SJCRH30 (cell line): ENCODE results near the gene ARID3B. TPM values are rescaled to one million over a fixed set of nuclear protein-coding genes. Genes with fewer than 3 reads are reported as not detected.
"Not testable (repeated sequence)": the region's sequence is repeated elsewhere in the genome, so short reads cannot be mapped to it uniquely, and the experiment has no call there.

Source experiments
- DNase-seq, 2 experiments: peaks; one replicate each; pipeline ENCODE4 v3.0.0-alpha.2; 2015 to 2020
- H3K27ac ChIP-seq: fragments of 250-450 bp; sonication (Bioruptor Pico); 2 replicates; pipeline ENCODE4 v1.5.1; 2020; ENCODE audit warnings: mild to moderate bottlenecking, moderate library complexity
- H3K27me3 ChIP-seq: fragments of 250-450 bp; sonication (Bioruptor Pico); 2 replicates; pipeline ENCODE4 v1.5.1; 2020; ENCODE audit warnings: mild to moderate bottlenecking, moderate library complexity
- H3K36me3 ChIP-seq: fragments of 250-450 bp; sonication (Bioruptor Pico); 2 replicates; pipeline ENCODE4 v1.5.1; 2020; ENCODE audit warnings: mild to moderate bottlenecking, moderate library complexity
- H3K4me1 ChIP-seq: fragments of 250-450 bp; sonication (Bioruptor Pico); 2 replicates; pipeline ENCODE4 v1.5.1; 2020; ENCODE audit warnings: mild to moderate bottlenecking, moderate library complexity
- H3K4me3 ChIP-seq: fragments of 250-450 bp; sonication (Bioruptor Pico); 2 replicates; pipeline ENCODE4 v1.5.1; 2020; ENCODE audit warnings: mild to moderate bottlenecking, moderate library complexity
- H3K9me3 ChIP-seq: fragments of 250-450 bp; sonication (Bioruptor Pico); replicated peaks from 2 replicates; pipeline ENCODE4 v1.5.1; 2020; ENCODE audit warnings: mild to moderate bottlenecking, moderate library complexity
- total RNA-seq: library from RNA; depleted of rRNA; stranded (reverse); fragments of >200 nt; shearing (Covaris generic); gene quantifications from 2 replicates; pipeline ENCODE4 v1.2.3, GENCODE V29; 2014; rRNA removed

ARID3B gene
- 14.7 and 16.0 TPM in 2 replicates for total RNA-seq

GRCh38 chr15:74540761-74541493 lies at the start of gene ARID3B:
Gene ARID3B, plus strand, starts transcription at chr15:74541220. Its CDS starts 2,717 bp downstream, at chr15:74543937.
- Histone ChIP-seq H3K27me3 (no peaks in the 10 kb centered on the region), H3K4me1 (peaks cover 14% of the 10 kb centered on the region), H3K27ac (peak within 1 kb of the TSS; percentile 73), H3K36me3 (no peaks in the 10 kb centered on the region), H3K4me3 (peak within 1 kb of the TSS; percentile 95), H3K9me3 (no peaks in the 10 kb centered on the region)
- DNase-seq = peak; percentile 99

- Histone ChIP-seq H3K27ac (no peak overlapping the region), H3K9me3 (no peaks in the 10 kb centered on the region), H3K36me3 (peaks cover 4% of the 10 kb centered on the region), H3K4me3 (no peak overlapping the region), H3K27me3 (no peaks in the 10 kb centered on the region), H3K4me1 (peaks cover 11% of the 10 kb centered on the region)
- no peak for DNase-seq
Measured at GRCh38 chr15:74496648-74497047, 44.4 kb upstream of the ARID3B start.

- H3K36me3 ChIP-seq = peaks cover 4% of the 10 kb centered on the region; the same call in 1 of the 2 replicates
- H3K4me3 ChIP-seq = no peak overlapping the region
- no peaks in the 10 kb centered on the region for H3K27me3 ChIP-seq
- H3K9me3 ChIP-seq = no peaks in the 10 kb centered on the region
- H3K27ac ChIP-seq = peak overlapping the region; percentile 25
- H3K4me1 ChIP-seq = peaks cover 11% of the 10 kb centered on the region
- peak; percentile 54 to 74 for DNase-seq
Measured at GRCh38 chr15:74497584-74497983, 43.4 kb upstream of the ARID3B start.

GRCh38 chr15:74499366-74499765 lies 41.7 kb upstream of the ARID3B start:
- no peak for DNase-seq
- Histone ChIP-seq H3K27me3 (no peaks in the 10 kb centered on the region), H3K9me3 (no peaks in the 10 kb centered on the region), H3K27ac (no peak overlapping the region), H3K4me3 (no peak overlapping the region), H3K36me3 (peaks cover 10% of the 10 kb centered on the region), H3K4me1 (peaks cover 11% of the 10 kb centered on the region)

- H3K27ac ChIP-seq = no peak overlapping the region
- DNase-seq = no peak
- H3K27me3 ChIP-seq = no peaks in the 10 kb centered on the region
- H3K36me3 ChIP-seq = peaks cover 8% of the 10 kb centered on the region
- H3K9me3 ChIP-seq = no peaks in the 10 kb centered on the region
- H3K4me1 ChIP-seq = peaks cover 11% of the 10 kb centered on the region
- H3K4me3 ChIP-seq = no peak overlapping the region
Measured at GRCh38 chr15:74500401-74500800, 40.6 kb upstream of the ARID3B start.

- Histone ChIP-seq H3K4me1 (peaks cover 6% of the 10 kb centered on the region), H3K9me3 (no peaks in the 10 kb centered on the region), H3K27me3 (no peaks in the 10 kb centered on the region), H3K36me3 (peaks cover 8% of the 10 kb centered on the region), H3K27ac (no peak overlapping the region), H3K4me3 (no peak overlapping the region)
- DNase-seq = no peak
Measured at GRCh38 chr15:74502301-74502700, 38.7 kb upstream of the ARID3B start.

GRCh38 chr15:74504418-74504817 lies 36.6 kb upstream of the ARID3B start:
- DNase-seq = no peak

GRCh38 chr15:74504836-74505235 lies 36.2 kb upstream of the ARID3B start:
- H3K4me3 ChIP-seq = no peak overlapping the region
- H3K9me3 ChIP-seq = no peaks in the 10 kb centered on the region
- peaks cover 8% of the 10 kb centered on the region for H3K36me3 ChIP-seq
- DNase-seq = no peak
- no peaks in the 10 kb centered on the region for H3K4me1 ChIP-seq
- no peak overlapping the region for H3K27ac ChIP-seq
- H3K27me3 ChIP-seq = no peaks in the 10 kb centered on the region

More at GRCh38 chr15:74504418-74504817, 36.6 kb upstream of the ARID3B start:
- Histone ChIP-seq H3K36me3 (peaks cover 8% of the 10 kb centered on the region), H3K9me3 (no peaks in the 10 kb centered on the region), H3K27ac (no peak overlapping the region), H3K4me3 (no peak overlapping the region), H3K27me3 (no peaks in the 10 kb centered on the region), H3K4me1 (no peaks in the 10 kb centered on the region)

- H3K27ac ChIP-seq = no peak overlapping the region
- no peaks in the 10 kb centered on the region for H3K9me3 ChIP-seq
- no peak for DNase-seq
Measured at GRCh38 chr15:74505837-74506514, 35.0 kb upstream of the ARID3B start.

GRCh38 chr15:74506515-74506840 lies 34.5 kb upstream of the ARID3B start:
- no peaks in the 10 kb centered on the region for H3K4me1 ChIP-seq
- no peak overlapping the region for H3K4me3 ChIP-seq
- DNase-seq = no peak
- H3K27ac ChIP-seq = no peak overlapping the region
- peaks cover 8% of the 10 kb centered on the region for H3K36me3 ChIP-seq
- no peaks in the 10 kb centered on the region for H3K27me3 ChIP-seq
- no peaks in the 10 kb centered on the region for H3K9me3 ChIP-seq

More at GRCh38 chr15:74505837-74506514, 35.0 kb upstream of the ARID3B start:
- no peak overlapping the region for H3K4me3 ChIP-seq
- peaks cover 8% of the 10 kb centered on the region for H3K36me3 ChIP-seq
- no peaks in the 10 kb centered on the region for H3K27me3 ChIP-seq
- no peaks in the 10 kb centered on the region for H3K4me1 ChIP-seq

GRCh38 chr15:74511583-74511982 lies 29.4 kb upstream of the ARID3B start:
- peak; percentile 11 to 45 for DNase-seq
- Histone ChIP-seq H3K27me3 (no peaks in the 10 kb centered on the region), H3K4me1 (peaks cover 9% of the 10 kb centered on the region; the same call in 1 of the 2 replicates), H3K27ac (peak overlapping the region; percentile 10), H3K36me3 (no peaks in the 10 kb centered on the region), H3K9me3 (no peaks in the 10 kb centered on the region), H3K4me3 (no peak overlapping the region)

- not testable (repeated sequence) for H3K27ac ChIP-seq, H3K4me3 ChIP-seq, H3K36me3 ChIP-seq, H3K4me1 ChIP-seq, H3K9me3 ChIP-seq, H3K27me3 ChIP-seq, DNase-seq
Measured at GRCh38 chr15:74514059-74514458, 27.0 kb upstream of the ARID3B start.

- Histone ChIP-seq H3K27ac (no peak overlapping the region), H3K9me3 (no peaks in the 10 kb centered on the region), H3K27me3 (no peaks in the 10 kb centered on the region), H3K4me1 (peaks cover 4% of the 10 kb centered on the region; the same call in 1 of the 2 replicates), H3K36me3 (no peaks in the 10 kb centered on the region), H3K4me3 (no peak overlapping the region)
- no peak for DNase-seq
Measured at GRCh38 chr15:74517096-74517495, 23.9 kb upstream of the ARID3B start.

- Histone ChIP-seq H3K4me3 (no peak overlapping the region), H3K4me1 (no peaks in the 10 kb centered on the region), H3K27me3 (no peaks in the 10 kb centered on the region), H3K27ac (no peak overlapping the region), H3K9me3 (no peaks in the 10 kb centered on the region), H3K36me3 (no peaks in the 10 kb centered on the region)
- DNase-seq = no peak
Measured at GRCh38 chr15:74519311-74519710, 21.7 kb upstream of the ARID3B start.

- Histone ChIP-seq H3K4me3 (no peak overlapping the region), H3K4me1 (no peaks in the 10 kb centered on the region), H3K36me3 (no peaks in the 10 kb centered on the region), H3K27me3 (no peaks in the 10 kb centered on the region), H3K9me3 (no peaks in the 10 kb centered on the region), H3K27ac (no peak overlapping the region)
- DNase-seq = no peak
Measured at GRCh38 chr15:74520407-74520806, 20.6 kb upstream of the ARID3B start.
